Measurements from ENCODE around the gene ZSWIM6.

The ZSWIM6 gene

GRCh38 chr5:61466017-61466416, 134.0 kb downstream of the ZSWIM6 start:
- H3K36me3 ChIP-seq (ENCODE audit: control insufficient read depth in 2 of 2, insufficient read depth in 2 of 2, low read length in 2 of 2), result no peaks in the 10 kb centered on the region
- H3K9ac ChIP-seq (ENCODE audit: low read length in 2 of 2), result no peak overlapping the region
- no peak overlapping the region for H3K4me3 ChIP-seq (ENCODE audit: low read length in 2 of 2)
- peaks cover 2% of the 10 kb centered on the region for H3K4me1 ChIP-seq (ENCODE audit: control insufficient read depth, insufficient read depth, low read length)
- no peak overlapping the region for H3K27ac ChIP-seq (ENCODE audit: low read length)
- H3K9me3 ChIP-seq (ENCODE audit: control insufficient read depth in 2 of 2, low read length in 2 of 2), result no peaks in the 10 kb centered on the region
- H3K27me3 ChIP-seq (ENCODE audit: control insufficient read depth in 1 of 2, insufficient read depth in 2 of 2, low read length in 2 of 2), result no peaks in the 10 kb centered on the region

GRCh38 chr5:61467766-61468482, 135.9 kb downstream of the ZSWIM6 start:
- H3K9ac ChIP-seq (ENCODE audit: low read length in 2 of 2), result no peak overlapping the region
- no peak overlapping the region for H3K27ac ChIP-seq (ENCODE audit: low read length)

GRCh38 chr5:61468483-61468865, 136.4 kb downstream of the ZSWIM6 start:
- peaks cover 0 to 3% of the 10 kb centered on the region in 2 donors for H3K36me3 ChIP-seq (ENCODE audit: control insufficient read depth in 2 of 2, insufficient read depth in 2 of 2, low read length in 2 of 2)
- no peak overlapping the region for H3K27ac ChIP-seq (ENCODE audit: low read length)
- no peak overlapping the region for H3K4me3 ChIP-seq (ENCODE audit: low read length in 2 of 2)
- H3K27me3 ChIP-seq (ENCODE audit: control insufficient read depth in 1 of 2, insufficient read depth in 2 of 2, low read length in 2 of 2), result no peaks in the 10 kb centered on the region
- no peak overlapping the region for H3K9ac ChIP-seq (ENCODE audit: low read length in 2 of 2)
- no peaks in the 10 kb centered on the region for H3K9me3 ChIP-seq (ENCODE audit: control insufficient read depth in 2 of 2, low read length in 2 of 2)
- H3K4me1 ChIP-seq (ENCODE audit: control insufficient read depth, insufficient read depth, low read length), result peaks cover 2% of the 10 kb centered on the region

More at GRCh38 chr5:61467766-61468482, 135.9 kb downstream of the ZSWIM6 start:
- Histone ChIP-seq H3K9me3 (ENCODE audit: control insufficient read depth in 2 of 2, low read length in 2 of 2) (no peaks in the 10 kb centered on the region), H3K27me3 (ENCODE audit: control insufficient read depth in 1 of 2, insufficient read depth in 2 of 2, low read length in 2 of 2) (no peaks in the 10 kb centered on the region), H3K4me3 (ENCODE audit: low read length in 2 of 2) (no peak overlapping the region), H3K36me3 (ENCODE audit: control insufficient read depth in 2 of 2, insufficient read depth in 2 of 2, low read length in 2 of 2) (peaks cover 0 to 3% of the 10 kb centered on the region in 2 donors), H3K4me1 (ENCODE audit: control insufficient read depth, insufficient read depth, low read length) (peaks cover 2% of the 10 kb centered on the region)

GRCh38 chr5:61471352-61471751, 139.3 kb downstream of the ZSWIM6 start:
- no peaks in the 10 kb centered on the region for H3K27me3 ChIP-seq (ENCODE audit: control insufficient read depth in 1 of 2, insufficient read depth in 2 of 2, low read length in 2 of 2)
- no peak overlapping the region for H3K9ac ChIP-seq (ENCODE audit: low read length in 2 of 2)
- no peak overlapping the region for H3K4me3 ChIP-seq (ENCODE audit: low read length in 2 of 2)
- H3K9me3 ChIP-seq (ENCODE audit: control insufficient read depth in 2 of 2, low read length in 2 of 2), result no peaks in the 10 kb centered on the region
- H3K4me1 ChIP-seq (ENCODE audit: control insufficient read depth, insufficient read depth, low read length), result peaks cover 2% of the 10 kb centered on the region
- H3K36me3 ChIP-seq (ENCODE audit: control insufficient read depth in 2 of 2, insufficient read depth in 2 of 2, low read length in 2 of 2), result peaks cover 0 to 3% of the 10 kb centered on the region in 2 donors
- no peak overlapping the region for H3K27ac ChIP-seq (ENCODE audit: low read length)

- Histone ChIP-seq H3K27me3 (ENCODE audit: control insufficient read depth in 1 of 2, insufficient read depth in 2 of 2, low read length in 2 of 2) (no peaks in the 10 kb centered on the region), H3K9ac (ENCODE audit: low read length in 2 of 2) (no peak overlapping the region), H3K9me3 (ENCODE audit: control insufficient read depth in 2 of 2, low read length in 2 of 2) (no peaks in the 10 kb centered on the region), H3K27ac (ENCODE audit: low read length) (no peak overlapping the region), H3K36me3 (ENCODE audit: control insufficient read depth in 2 of 2, insufficient read depth in 2 of 2, low read length in 2 of 2) (peaks cover 0 to 3% of the 10 kb centered on the region in 2 donors), H3K4me3 (ENCODE audit: low read length in 2 of 2) (no peak overlapping the region), H3K4me1 (ENCODE audit: control insufficient read depth, insufficient read depth, low read length) (peaks cover 2% of the 10 kb centered on the region)
These were observed 140.3 kb downstream of the ZSWIM6 start for GRCh38 chr5:61472172-61472958.

- no peaks in the 10 kb centered on the region for H3K9me3 ChIP-seq (ENCODE audit: control insufficient read depth in 2 of 2, low read length in 2 of 2)
- peaks cover 0 to 3% of the 10 kb centered on the region in 2 donors for H3K36me3 ChIP-seq (ENCODE audit: control insufficient read depth in 2 of 2, insufficient read depth in 2 of 2, low read length in 2 of 2)
- no peak overlapping the region for H3K9ac ChIP-seq (ENCODE audit: low read length in 2 of 2)
- H3K27ac ChIP-seq (ENCODE audit: low read length), result no peak overlapping the region
- H3K4me1 ChIP-seq (ENCODE audit: control insufficient read depth, insufficient read depth, low read length), result no peaks in the 10 kb centered on the region
- H3K4me3 ChIP-seq (ENCODE audit: low read length in 2 of 2), result no peak overlapping the region
- no peaks in the 10 kb centered on the region for H3K27me3 ChIP-seq (ENCODE audit: control insufficient read depth in 1 of 2, insufficient read depth in 2 of 2, low read length in 2 of 2)
These were observed 142.7 kb downstream of the ZSWIM6 start for GRCh38 chr5:61474746-61475145.

- Histone ChIP-seq H3K4me3 (ENCODE audit: low read length in 2 of 2) (no peak overlapping the region), H3K9ac (ENCODE audit: low read length in 2 of 2) (no peak overlapping the region), H3K27ac (ENCODE audit: low read length) (no peak overlapping the region), H3K9me3 (ENCODE audit: control insufficient read depth in 2 of 2, low read length in 2 of 2) (no peaks in the 10 kb centered on the region), H3K4me1 (ENCODE audit: control insufficient read depth, insufficient read depth, low read length) (no peaks in the 10 kb centered on the region), H3K27me3 (ENCODE audit: control insufficient read depth in 1 of 2, insufficient read depth in 2 of 2, low read length in 2 of 2) (no peaks in the 10 kb centered on the region), H3K36me3 (ENCODE audit: control insufficient read depth in 2 of 2, insufficient read depth in 2 of 2, low read length in 2 of 2) (peaks cover 0 to under 1% of the 10 kb centered on the region in 2 donors)
These were observed 145.7 kb downstream of the ZSWIM6 start for GRCh38 chr5:61477788-61478187.

GRCh38 chr5:61479850-61480614, 148.0 kb downstream of the ZSWIM6 start:
- Histone ChIP-seq H3K27me3 (ENCODE audit: control insufficient read depth in 1 of 2, insufficient read depth in 2 of 2, low read length in 2 of 2) (no peaks in the 10 kb centered on the region), H3K9me3 (ENCODE audit: control insufficient read depth in 2 of 2, low read length in 2 of 2) (no peaks in the 10 kb centered on the region), H3K27ac (ENCODE audit: low read length) (no peak overlapping the region), H3K4me1 (ENCODE audit: control insufficient read depth, insufficient read depth, low read length) (no peaks in the 10 kb centered on the region), H3K4me3 (ENCODE audit: low read length in 2 of 2) (no peak overlapping the region), H3K36me3 (ENCODE audit: control insufficient read depth in 2 of 2, insufficient read depth in 2 of 2, low read length in 2 of 2) (no peaks in the 10 kb centered on the region), H3K9ac (ENCODE audit: low read length in 2 of 2) (no peak overlapping the region)

GRCh38 chr5:61482980-61483379, 150.9 kb downstream of the ZSWIM6 start:
- no peak overlapping the region for H3K9ac ChIP-seq (ENCODE audit: low read length in 2 of 2)
- no peaks in the 10 kb centered on the region for H3K4me1 ChIP-seq (ENCODE audit: control insufficient read depth, insufficient read depth, low read length)
- no peaks in the 10 kb centered on the region for H3K36me3 ChIP-seq (ENCODE audit: control insufficient read depth in 2 of 2, insufficient read depth in 2 of 2, low read length in 2 of 2)
- H3K9me3 ChIP-seq (ENCODE audit: control insufficient read depth in 2 of 2, low read length in 2 of 2), result no peaks in the 10 kb centered on the region
- H3K27me3 ChIP-seq (ENCODE audit: control insufficient read depth in 1 of 2, insufficient read depth in 2 of 2, low read length in 2 of 2), result no peaks in the 10 kb centered on the region
- no peak overlapping the region for H3K27ac ChIP-seq (ENCODE audit: low read length)
- H3K4me3 ChIP-seq (ENCODE audit: low read length in 2 of 2), result no peak overlapping the region

GRCh38 chr5:61486476-61486875, 154.4 kb downstream of the ZSWIM6 start:
- no peaks in the 10 kb centered on the region for H3K9me3 ChIP-seq (ENCODE audit: control insufficient read depth in 2 of 2, low read length in 2 of 2)
- no peak overlapping the region for H3K27ac ChIP-seq (ENCODE audit: low read length)
- no peak overlapping the region for H3K9ac ChIP-seq (ENCODE audit: low read length in 2 of 2)
- no peaks in the 10 kb centered on the region for H3K36me3 ChIP-seq (ENCODE audit: control insufficient read depth in 2 of 2, insufficient read depth in 2 of 2, low read length in 2 of 2)
- no peaks in the 10 kb centered on the region for H3K4me1 ChIP-seq (ENCODE audit: control insufficient read depth, insufficient read depth, low read length)
- H3K4me3 ChIP-seq (ENCODE audit: low read length in 2 of 2), result no peak overlapping the region
- H3K27me3 ChIP-seq (ENCODE audit: control insufficient read depth in 1 of 2, insufficient read depth in 2 of 2, low read length in 2 of 2), result no peaks in the 10 kb centered on the region

Measured in stomach smooth muscle (tissue), 2 donors.